HCT116 (cell line): ENCODE data around the gene NAB1. TPM values are rescaled to one million over a fixed set of nuclear protein-coding genes. Genes with fewer than 3 reads are reported as not detected.

Experiments used
- ATAC-seq: fragments of 200-7000 bp; cut with Tn5 transposase; 2 replicates; pipeline ENCODE4 v1.9.1; 2020; ENCODE audit warnings: mild to moderate bottlenecking, moderate library complexity
- BruUV-seq: library from RNA; stranded (reverse); fragments of 400-500 nt; replicated peaks from 2 replicates; lab custom pipeline; 2021; lab: Mats Ljungman, UMichigan
- CTCF ChIA-PET: fragments of 300-600 bp; sonication (Branson Sonifier 250); formaldehyde crosslinking; loops from one replicate; lab custom pipeline; 2021; ENCODE audit warnings: antibody characterized with exemption; lab: Charles Lee
- POLR2A ChIA-PET: fragments of 300-600, 350-600 bp; sonication (Branson Sonifier 250); formaldehyde crosslinking; loops from one replicate; lab custom pipeline; 2021; ENCODE audit warnings: antibody characterized with exemption; lab: Charles Lee
- RAD21 ChIA-PET, 2 experiments: fragments of 300-600 bp; sonication (Branson Sonifier 250); formaldehyde crosslinking; loops; one replicate each; lab custom pipeline; 2023; ENCODE audit warnings: low total read pairs in 2 of 2; ENCODE audit not compliant: uncharacterized antibody in 2 of 2, unreplicated experiment in 2 of 2, low non-redundant PET in 1 of 2; lab: Charles Lee
- DNase-seq: peaks from one replicate; pipeline ENCODE4 v3.0.0-alpha.2; 2010; ENCODE audit warnings: low read depth, low spot score
- H2AFZ ChIP-seq: fragments of 200-600 bp; shearing (Covaris generic), sonication (generic); 2 replicates; pipeline ENCODE4 v1.6.1; 2017; ENCODE audit warnings: low read depth, mixed run types, mixed read lengths, antibody characterized with exemption, low read length; ENCODE audit not compliant: poor library complexity, severe bottlenecking
- H3K27ac ChIP-seq: 2 replicates; pipeline ENCODE4 v1.5.1; 2012; ENCODE audit warnings: low read depth, low read length
- H3K27me3 ChIP-seq: fragments of 200-600 bp; sonication (generic); 2 replicates; pipeline ENCODE4 v1.6.1; 2016; ENCODE audit warnings: mixed run types, low read length, mixed read lengths; ENCODE audit not compliant: insufficient read depth
- H3K36me3 ChIP-seq, 2 experiments: fragments of 200-500 bp in 1 of 2; fragments of 200-600 bp in 1 of 2; sonication (Bioruptor generic) in 1 of 2; sonication (generic) in 1 of 2; 2 replicates each; pipeline versions ENCODE4 v1.5.1 to v1.6.1; 2014 to 2016; ENCODE audit warnings: low read length in 2 of 2, inconsistent platforms in 1 of 2, mixed read lengths in 1 of 2, mixed run types in 1 of 2; ENCODE audit not compliant: insufficient read depth in 2 of 2, control insufficient read depth in 1 of 2
- H3K4me1 ChIP-seq, 2 experiments: fragments of 200-600 bp in 1 of 2; sonication (generic) in 1 of 2; 2 replicates each; pipeline versions ENCODE4 v1.5.1 to v1.6.1; 2012 to 2017; ENCODE audit warnings: low read length in 2 of 2, inconsistent platforms in 1 of 2, mild to moderate bottlenecking in 1 of 2, mixed read lengths in 1 of 2, mixed run types in 1 of 2, moderate library complexity in 1 of 2; ENCODE audit not compliant: insufficient read depth in 2 of 2, control insufficient read depth in 1 of 2
- H3K4me2 ChIP-seq: fragments of 200-600 bp; sonication (generic); 2 replicates; pipeline ENCODE4 v1.6.1; 2017; ENCODE audit warnings: mixed run types, low read length, mixed read lengths
- H3K4me3 ChIP-seq, 2 experiments: fragments of 200-600 bp in 1 of 2; sonication (generic) in 1 of 2; replicated peaks in 1 of 2; 2 replicates each; pipeline ENCODE4 v1.5.1; 2011 to 2016; ENCODE audit warnings: low read length in 2 of 2, control low read depth in 1 of 2, low read depth in 1 of 2, mild to moderate bottlenecking in 1 of 2, mixed read lengths in 1 of 2, mixed run types in 1 of 2
- H3K79me2 ChIP-seq: fragments of 200-600 bp; sonication (generic); 2 replicates; pipeline ENCODE4 v1.6.1; 2017; ENCODE audit warnings: mild to moderate bottlenecking, mixed run types, low read length, moderate library complexity, mixed read lengths; ENCODE audit not compliant: insufficient read depth
- H3K9ac ChIP-seq: fragments of 200-600 bp; sonication (generic); 2 replicates; pipeline ENCODE4 v1.6.1; 2016; ENCODE audit warnings: low read length, mixed read lengths
- H3K9me2 ChIP-seq: fragments of 200-600 bp; sonication (generic), shearing (Covaris generic); 2 replicates; pipeline ENCODE4 v1.6.1; 2017; ENCODE audit warnings: mixed run types, mild to moderate bottlenecking, moderate library complexity; ENCODE audit not compliant: insufficient read depth
- H3K9me3 ChIP-seq, 2 experiments: fragments of 200-500 bp in 1 of 2; fragments of 200-600 bp in 1 of 2; sonication (Bioruptor generic) in 1 of 2; sonication (generic) in 1 of 2; 2 replicates each; pipeline ENCODE4 v1.6.1; 2014 to 2017; ENCODE audit warnings: low read length in 2 of 2, mixed read lengths in 2 of 2, inconsistent platforms in 1 of 2, low read depth in 1 of 2, mild to moderate bottlenecking in 1 of 2, mixed run types in 1 of 2, moderate library complexity in 1 of 2; ENCODE audit not compliant: control insufficient read depth in 1 of 2, insufficient read depth in 1 of 2
- H4K20me1 ChIP-seq: fragments of 200-600 bp; sonication (generic), shearing (Covaris generic); 2 replicates; pipeline ENCODE4 v1.6.1; 2017; ENCODE audit warnings: mixed run types, mild to moderate bottlenecking, moderate library complexity; ENCODE audit not compliant: insufficient read depth
- ATF3 ChIP-seq: IDR thresholded peaks from 2 replicates; pipeline ENCODE4 v1.6.1; 2012
- CBX3 ChIP-seq: IDR thresholded peaks from 2 replicates; pipeline ENCODE4 v1.6.1; 2012; ENCODE audit warnings: low read depth
- EGR1 ChIP-seq: IDR thresholded peaks from 2 replicates; pipeline ENCODE4 v1.6.1; 2012; ENCODE audit warnings: low read depth
- EZH2phosphoT487 ChIP-seq: fragments of 200-600 bp; IDR thresholded peaks from 2 replicates; pipeline ENCODE4 v1.6.1; 2018; ENCODE audit warnings: antibody characterized with exemption, borderline replicate concordance
- POLR2A ChIP-seq: IDR thresholded peaks from 2 replicates; pipeline ENCODE4 v1.7.0; 2011; ENCODE audit warnings: borderline replicate concordance; ENCODE audit not compliant: insufficient read depth, insufficient read length; ENCODE audit errors: extremely low read depth
- POLR2AphosphoS5 ChIP-seq: IDR thresholded peaks from 2 replicates; pipeline ENCODE4 v1.6.1; 2011; ENCODE audit warnings: mild to moderate bottlenecking, low read depth, low read length, moderate library complexity
- SIN3A ChIP-seq: IDR thresholded peaks from 2 replicates; pipeline ENCODE4 v1.6.1; 2012; ENCODE audit warnings: low read depth
- SP1 ChIP-seq: IDR thresholded peaks from 2 replicates; pipeline ENCODE4 v1.6.1; 2012; ENCODE audit warnings: low read depth
- ZBTB33 ChIP-seq: IDR thresholded peaks from 2 replicates; pipeline ENCODE4 v1.6.1; 2011; ENCODE audit warnings: mild to moderate bottlenecking, low read length, moderate library complexity; ENCODE audit not compliant: insufficient replicate concordance; ENCODE audit errors: extremely low read depth
- intact Hi-C: fragments of 100-400 bp; cut with micrococcal nuclease; formaldehyde crosslinking; loops from 2 replicates; pipeline ENCODE4 v1.10.0; 2022
- total RNA-seq: library from RNA; stranded (reverse); gene quantifications from one replicate; pipeline ENCODE4 v1.2.1, GENCODE V29; 2021; ENCODE audit not compliant: unreplicated experiment

Gene NAB1
- total RNA-seq, 1 experiment from 2014 or later: 43.8 TPM

GRCh38 chr2:190696792-190697398 lies 48.0 kb downstream of the NAB1 start:
- Histone ChIP-seq H3K4me3 (no peak overlapping the region), H3K4me1 (no peaks in the 10 kb centered on the region), H2AFZ (no peak overlapping the region), H3K4me2 (no peak overlapping the region), H3K9me2 (no peaks in the 10 kb centered on the region), H3K9ac (no peak overlapping the region), H3K79me2 (no peaks in the 10 kb centered on the region), H3K36me3 (no peaks in the 10 kb centered on the region), H3K9me3 (no peaks in the 10 kb centered on the region)
- no peak for ATAC-seq
- BruUV-seq: no TSS peak
- ChIA-PET RAD21 (interaction anchor here in 1 of 2 experiments (0.6 kb wide), 1 partner anchor 245 kb away, joined by 3 read pairs; no protein-coding TSS in a partner anchor), CTCF (interaction anchor here (0.5 to 1.3 kb wide), 3 partner anchors 8 to 17 kb away, joined by 3 to 4 read pairs (median 3); no protein-coding TSS in a partner anchor), POLR2A (no interaction called here)
- intact Hi-C loops: no loop called here
- TF ChIP-seq ATF3 (no peak), ZBTB33 (no peak), SIN3A (no peak), EZH2phosphoT487 (no peak), SP1 (no peak), CBX3 (no peak), EGR1 (no peak), POLR2A (no peak), POLR2AphosphoS5 (no peak)
- TF ChIP-seq, all 23 proteins: peak for 0
- no peaks in the 10 kb centered on the region for H4K20me1 ChIP-seq
- no peak for DNase-seq
- no peaks in the 10 kb centered on the region for H3K27me3 ChIP-seq
- no peak overlapping the region for H3K27ac ChIP-seq
